Measurements from ENCODE around the gene TBX5. TPM values are rescaled to one million over a fixed set of nuclear protein-coding genes. Genes with fewer than 3 reads are reported as not detected.
"Not testable (repeated sequence)": the region's sequence is repeated elsewhere in the genome, so short reads cannot be mapped to it uniquely, and the experiment has no call there.

The TBX5 gene
- total and polyA plus RNA-seq, 5 donors: 97.3 to 275 (median 186) TPM

DNA sequence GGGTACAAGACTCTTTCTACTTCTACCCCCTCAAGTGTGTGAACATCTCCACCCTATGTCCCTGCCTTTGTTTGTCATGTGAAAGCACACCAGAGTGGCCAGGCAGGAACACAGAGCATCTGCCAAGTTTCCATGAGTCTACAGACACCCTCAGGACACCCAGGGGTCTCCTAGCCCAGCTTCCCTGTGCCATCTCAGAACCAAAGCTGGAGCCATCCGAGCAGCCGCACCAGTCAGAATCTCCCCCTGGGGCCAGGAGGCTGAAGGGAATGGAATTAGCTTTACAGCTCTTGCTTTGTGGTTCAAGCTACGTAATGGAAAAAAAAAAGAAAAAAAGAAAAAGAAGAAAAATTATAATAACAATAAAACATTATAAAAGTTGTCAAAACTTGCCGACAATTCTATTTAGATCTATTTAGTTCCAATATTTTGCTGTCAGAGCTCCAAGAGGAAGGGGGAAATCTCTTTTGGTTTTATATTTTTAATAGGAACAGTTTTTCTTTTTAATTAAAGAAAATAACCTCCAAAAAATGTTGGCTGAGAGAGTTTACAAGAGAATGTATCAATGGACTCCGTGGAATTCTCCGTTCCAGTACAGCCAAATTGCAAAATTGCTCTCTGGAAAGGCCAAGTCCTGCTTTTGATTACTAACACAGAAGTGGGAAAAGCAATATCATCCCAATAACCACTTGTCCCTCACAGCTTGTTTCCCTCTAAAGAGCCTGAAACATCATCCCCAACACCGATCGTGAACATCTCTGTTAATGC, 37.1 kb downstream of the TBX5 start:
- intact Hi-C loops (cut with DNase I): no loop called here
- no peaks in the 10 kb centered on the region for H3K4me1 ChIP-seq (ENCODE audit: control insufficient read depth, insufficient read depth, low read length)
- peak overlapping the region; percentile 72 for H3K27ac ChIP-seq (ENCODE audit: low read length)
- no peaks in the 10 kb centered on the region for H3K27me3 ChIP-seq (ENCODE audit: control insufficient read depth, insufficient read depth)
- no peaks in the 10 kb centered on the region for H3K9me3 ChIP-seq (ENCODE audit: control insufficient read depth, low read length)
- ATAC-seq: peak; percentile 72 to 79
- no peak overlapping the region for H3K4me3 ChIP-seq (ENCODE audit: low read length)
- DNase-seq: peak; percentile 61 to 77 (median 63)
- 39% methylated on average over 8 of the region's 8 CpGs for WGBS

DNA sequence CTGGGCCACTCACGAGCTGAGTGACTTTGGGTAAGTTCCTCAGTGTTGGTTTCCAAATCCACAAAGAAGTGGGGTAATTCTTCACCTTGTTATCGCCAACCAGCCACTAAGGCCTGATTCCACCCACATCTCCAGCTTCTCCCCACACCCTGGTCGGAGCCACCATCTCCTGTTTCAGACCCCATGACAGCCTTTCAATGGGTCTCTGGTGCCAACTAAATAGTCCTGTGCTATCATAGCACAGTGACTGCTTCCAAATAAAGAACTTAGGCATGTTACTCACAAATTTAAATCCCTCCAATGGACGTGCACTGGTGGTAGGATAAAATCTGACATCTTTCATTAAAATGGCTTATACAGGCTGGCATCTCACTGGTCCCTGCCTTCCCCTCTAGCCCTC, 44.0 kb downstream of the TBX5 start:
- intact Hi-C loops (cut with DNase I): no loop called here
- 40% methylated on average over 4 of the region's 4 CpGs for WGBS
- peak; percentile 19 to 62 for ATAC-seq
- DNase-seq: no peak
- H3K4me1 ChIP-seq (ENCODE audit: control insufficient read depth, insufficient read depth, low read length): peaks cover 8% of the 10 kb centered on the region
- H3K4me3 ChIP-seq (ENCODE audit: low read length): no peak overlapping the region
- H3K27me3 ChIP-seq (ENCODE audit: control insufficient read depth, insufficient read depth): no peaks in the 10 kb centered on the region
- H3K9me3 ChIP-seq (ENCODE audit: control insufficient read depth, low read length): no peaks in the 10 kb centered on the region
- peak overlapping the region; percentile 47 for H3K27ac ChIP-seq (ENCODE audit: low read length)

DNA sequence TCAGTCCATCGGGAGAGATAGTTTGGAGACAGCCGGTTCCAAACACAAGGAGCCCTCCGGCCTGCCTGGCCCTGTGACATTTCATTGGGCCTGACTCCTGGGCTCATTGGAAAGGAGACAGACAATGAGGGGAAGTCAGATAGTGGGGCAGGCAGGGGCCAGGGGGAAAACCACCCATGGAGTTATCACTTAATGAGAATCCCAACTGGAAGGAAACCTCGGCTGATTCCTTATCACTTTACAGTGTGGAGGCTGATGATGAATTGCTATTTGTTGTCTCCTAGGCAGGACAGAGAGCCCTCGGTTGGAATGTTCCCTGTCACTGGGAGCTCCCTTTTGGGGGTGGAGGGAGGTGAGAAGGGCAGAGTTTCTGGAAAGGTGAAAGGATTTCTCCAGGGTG, 44.4 kb downstream of the TBX5 start:
- H3K27me3 ChIP-seq (ENCODE audit: control insufficient read depth, insufficient read depth): no peaks in the 10 kb centered on the region
- intact Hi-C loops (cut with DNase I): no loop called here
- peaks cover 8% of the 10 kb centered on the region for H3K4me1 ChIP-seq (ENCODE audit: control insufficient read depth, insufficient read depth, low read length)
- peak; percentile 26 to 34 for ATAC-seq
- WGBS: 13% methylated on average over 5 of the region's 5 CpGs
- H3K4me3 ChIP-seq (ENCODE audit: low read length): no peak overlapping the region
- DNase-seq: no peak
- H3K9me3 ChIP-seq (ENCODE audit: control insufficient read depth, low read length): no peaks in the 10 kb centered on the region
- peak overlapping the region; percentile 43 for H3K27ac ChIP-seq (ENCODE audit: low read length)

DNA sequence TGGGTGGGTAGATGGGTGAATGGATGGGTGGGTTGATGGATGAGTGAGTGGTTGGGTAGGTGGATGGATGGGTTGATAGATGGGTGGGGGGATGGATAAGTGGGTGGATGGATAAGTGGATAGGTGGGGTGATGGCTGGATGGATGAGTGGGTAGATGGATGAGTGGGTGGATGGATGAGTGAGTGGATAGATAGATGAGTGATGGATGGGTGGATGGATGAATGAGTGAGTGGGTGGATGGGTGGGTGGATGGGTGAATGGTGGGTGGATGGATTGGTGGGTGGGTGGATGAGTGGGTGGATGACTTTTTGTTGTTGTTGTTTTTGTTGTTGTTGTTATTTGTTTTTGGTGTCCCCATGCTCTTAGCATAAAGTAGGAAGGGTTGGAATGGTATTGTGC, 45.5 kb downstream of the TBX5 start:
- no peak for ATAC-seq
- intact Hi-C loops (cut with DNase I): no loop called here
- no peak overlapping the region for H3K27ac ChIP-seq (ENCODE audit: low read length)

DNA sequence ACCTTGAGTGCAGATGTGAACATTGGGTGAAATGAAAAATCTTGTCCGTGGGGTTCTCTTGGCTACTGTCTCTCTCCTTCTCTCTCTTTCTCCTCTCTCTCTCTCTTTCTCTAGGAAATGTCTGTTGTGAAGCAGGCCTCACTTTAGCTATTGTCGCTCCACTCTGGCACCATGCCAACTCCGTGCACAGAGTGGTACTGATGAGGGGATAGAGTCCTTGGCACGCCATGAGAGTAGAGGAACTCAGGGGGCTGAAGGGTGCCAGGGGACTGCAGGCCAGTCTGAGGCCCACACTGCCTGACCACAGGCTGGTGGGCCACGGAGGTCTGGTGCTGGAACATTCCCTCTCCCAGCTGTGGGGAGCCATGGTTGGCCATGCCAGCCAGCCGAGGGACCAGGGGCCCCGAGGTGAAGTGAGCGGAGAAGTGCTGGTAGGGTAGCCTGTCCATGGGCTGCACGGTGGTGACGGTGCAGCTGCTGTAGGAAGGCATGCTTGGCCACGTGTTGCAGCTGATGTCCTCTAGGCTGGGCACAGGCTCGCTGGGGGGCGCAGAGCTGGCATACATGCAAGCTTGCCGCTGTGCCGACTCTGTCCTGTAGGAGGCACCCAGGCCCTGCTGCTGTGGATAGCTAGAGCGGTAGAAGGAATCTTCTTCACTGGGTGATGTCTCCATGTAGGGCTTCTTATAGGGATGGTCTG, 50.4 kb downstream of the TBX5 start:
- WGBS: 55% methylated on average over 16 of the region's 16 CpGs

More for the DNA sequence above, 45.5 kb downstream of the TBX5 start:
- no peaks in the 10 kb centered on the region for H3K9me3 ChIP-seq (ENCODE audit: control insufficient read depth, low read length)
- H3K27me3 ChIP-seq (ENCODE audit: control insufficient read depth, insufficient read depth): no peaks in the 10 kb centered on the region
- DNase-seq: no peak
- no peak overlapping the region for H3K4me3 ChIP-seq (ENCODE audit: low read length)
- H3K4me1 ChIP-seq (ENCODE audit: control insufficient read depth, insufficient read depth, low read length): peaks cover 8% of the 10 kb centered on the region

DNA sequence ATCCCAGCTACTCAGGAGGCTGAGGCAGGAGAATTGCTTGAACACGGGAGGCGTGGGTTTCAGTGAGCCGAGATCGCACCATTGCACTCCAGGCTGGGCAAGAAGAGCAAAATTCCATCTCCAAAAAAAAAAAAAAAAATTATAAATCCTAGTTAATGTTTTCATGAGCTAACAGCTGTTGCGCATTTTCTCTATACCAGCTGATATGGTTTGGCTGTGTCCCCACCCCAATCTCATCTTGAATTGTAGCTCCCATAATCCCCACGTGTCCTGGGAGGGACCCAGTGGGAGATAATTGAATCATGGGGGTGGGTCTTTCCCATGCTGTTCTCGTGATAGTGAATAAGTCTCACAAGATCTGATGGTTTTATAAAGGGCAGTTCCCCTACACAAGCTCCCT, 56.7 kb downstream of the TBX5 start:
- not testable (repeated sequence) for H3K27ac ChIP-seq (ENCODE audit: low read length); DNase-seq; H3K9me3 ChIP-seq (ENCODE audit: control insufficient read depth, low read length); H3K4me3 ChIP-seq (ENCODE audit: low read length); H3K27me3 ChIP-seq (ENCODE audit: control insufficient read depth, insufficient read depth); ATAC-seq; H3K4me1 ChIP-seq (ENCODE audit: control insufficient read depth, insufficient read depth, low read length)
- 53% methylated on average over 7 of the region's 7 CpGs for WGBS
- intact Hi-C loops (cut with DNase I): loop anchor here in 1 of 4 donors (10.0 kb wide), 1 partner anchor 104 kb away; no protein-coding TSS in a partner anchor

More for the DNA sequence above, 50.4 kb downstream of the TBX5 start:
- peak; percentile 52 to 56 for ATAC-seq
- Histone ChIP-seq H3K27ac (ENCODE audit: low read length) (no peak overlapping the region), H3K4me3 (ENCODE audit: low read length) (no peak overlapping the region), H3K9me3 (ENCODE audit: control insufficient read depth, low read length) (no peaks in the 10 kb centered on the region), H3K4me1 (ENCODE audit: control insufficient read depth, insufficient read depth, low read length) (no peaks in the 10 kb centered on the region), H3K27me3 (ENCODE audit: control insufficient read depth, insufficient read depth) (no peaks in the 10 kb centered on the region)
- DNase-seq: peak in 2 of 3 donors; percentile 69 to 72
- intact Hi-C loops (cut with DNase I): loop anchor here in 1 of 4 donors (10.0 kb wide), 1 partner anchor 191 kb away; no protein-coding TSS in a partner anchor

DNA sequence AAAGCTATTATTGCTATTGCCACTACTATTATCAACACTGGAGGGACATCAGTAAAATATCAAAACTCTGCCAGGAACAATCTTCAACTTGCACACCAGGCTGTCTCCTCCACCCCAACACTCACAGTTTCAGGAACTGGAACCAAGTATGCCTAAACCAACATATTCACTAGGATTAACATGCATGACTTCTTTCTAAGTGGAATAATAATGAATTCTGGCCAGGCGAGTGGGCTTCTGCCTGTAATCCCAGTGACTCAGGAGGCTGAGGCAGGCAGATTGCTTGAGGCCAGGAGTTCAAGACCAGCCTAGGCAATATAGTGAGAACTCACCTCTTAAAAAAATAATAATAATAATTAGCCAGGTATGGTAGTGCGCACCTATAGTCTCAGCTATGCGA, 58.1 kb downstream of the TBX5 start:
- H3K27ac ChIP-seq (ENCODE audit: low read length): no peak overlapping the region
- WGBS: 90% methylated on average over 3 of the region's 3 CpGs
- no peaks in the 10 kb centered on the region for H3K27me3 ChIP-seq (ENCODE audit: control insufficient read depth, insufficient read depth)
- DNase-seq: no peak
- H3K4me1 ChIP-seq (ENCODE audit: control insufficient read depth, insufficient read depth, low read length): no peaks in the 10 kb centered on the region
- H3K9me3 ChIP-seq (ENCODE audit: control insufficient read depth, low read length): no peaks in the 10 kb centered on the region
- intact Hi-C loops (cut with DNase I): loop anchor here in 1 of 4 donors (10.0 kb wide), 1 partner anchor 103 kb away; no protein-coding TSS in a partner anchor
- no peak overlapping the region for H3K4me3 ChIP-seq (ENCODE audit: low read length)
- ATAC-seq: no peak

DNA sequence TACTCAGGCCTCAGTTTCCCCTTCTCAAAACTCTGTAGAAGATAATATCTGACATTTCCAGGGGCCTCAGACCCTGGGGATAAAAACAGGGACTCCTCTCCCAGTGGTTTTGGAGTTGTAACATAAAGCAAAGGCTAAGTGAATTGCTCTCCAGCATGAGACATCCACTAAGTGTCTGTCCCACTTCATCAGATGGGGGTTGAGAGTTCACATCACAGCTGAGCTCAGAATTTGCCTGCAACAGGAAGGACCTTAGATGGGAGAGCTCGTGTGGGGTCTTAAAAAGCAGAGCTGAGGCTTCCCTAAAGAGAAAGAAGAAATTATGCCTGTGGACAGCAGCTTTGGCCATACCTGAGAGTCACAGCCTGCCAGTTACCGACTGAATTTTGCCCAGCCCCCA, 61.1 kb downstream of the TBX5 start:
- Histone ChIP-seq H3K4me3 (ENCODE audit: low read length) (no peak overlapping the region), H3K27ac (ENCODE audit: low read length) (no peak overlapping the region), H3K4me1 (ENCODE audit: control insufficient read depth, insufficient read depth, low read length) (no peaks in the 10 kb centered on the region), H3K27me3 (ENCODE audit: control insufficient read depth, insufficient read depth) (no peaks in the 10 kb centered on the region), H3K9me3 (ENCODE audit: control insufficient read depth, low read length) (no peaks in the 10 kb centered on the region)
- intact Hi-C loops (cut with DNase I): loop anchor here in 1 of 4 donors (10.0 kb wide), 1 partner anchor 100 kb away; no protein-coding TSS in a partner anchor
- WGBS: 43% methylated on average over 2 of the region's 2 CpGs
- DNase-seq (no peak), ATAC-seq (no peak)

DNA sequence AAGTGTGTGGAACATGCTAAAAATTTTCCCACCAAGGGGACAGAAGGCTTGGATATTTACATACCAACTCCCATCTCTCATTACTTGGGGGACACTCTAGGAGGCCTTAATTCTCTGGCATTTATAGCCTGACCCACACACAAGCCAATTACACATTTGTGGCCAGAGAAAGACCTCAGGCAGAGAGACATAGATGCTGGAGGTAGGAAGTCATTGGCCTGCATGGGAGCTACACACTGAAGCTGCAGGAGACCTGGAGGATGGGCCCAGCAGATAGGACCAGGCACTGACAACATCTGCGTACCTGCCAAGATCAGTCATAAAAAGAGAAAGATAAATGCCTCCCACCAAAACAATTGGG, 61.7 kb downstream of the TBX5 start:
- ATAC-seq: no peak
- Histone ChIP-seq H3K9me3 (ENCODE audit: control insufficient read depth, low read length) (no peaks in the 10 kb centered on the region), H3K4me3 (ENCODE audit: low read length) (no peak overlapping the region), H3K4me1 (ENCODE audit: control insufficient read depth, insufficient read depth, low read length) (no peaks in the 10 kb centered on the region), H3K27me3 (ENCODE audit: control insufficient read depth, insufficient read depth) (no peaks in the 10 kb centered on the region), H3K27ac (ENCODE audit: low read length) (no peak overlapping the region)
- intact Hi-C loops (cut with DNase I): loop anchor here in 1 of 4 donors (10.0 kb wide), 1 partner anchor 99 kb away; no protein-coding TSS in a partner anchor
- no peak for DNase-seq
- WGBS: 94% methylated on average over 1 of the region's 1 CpG

DNA sequence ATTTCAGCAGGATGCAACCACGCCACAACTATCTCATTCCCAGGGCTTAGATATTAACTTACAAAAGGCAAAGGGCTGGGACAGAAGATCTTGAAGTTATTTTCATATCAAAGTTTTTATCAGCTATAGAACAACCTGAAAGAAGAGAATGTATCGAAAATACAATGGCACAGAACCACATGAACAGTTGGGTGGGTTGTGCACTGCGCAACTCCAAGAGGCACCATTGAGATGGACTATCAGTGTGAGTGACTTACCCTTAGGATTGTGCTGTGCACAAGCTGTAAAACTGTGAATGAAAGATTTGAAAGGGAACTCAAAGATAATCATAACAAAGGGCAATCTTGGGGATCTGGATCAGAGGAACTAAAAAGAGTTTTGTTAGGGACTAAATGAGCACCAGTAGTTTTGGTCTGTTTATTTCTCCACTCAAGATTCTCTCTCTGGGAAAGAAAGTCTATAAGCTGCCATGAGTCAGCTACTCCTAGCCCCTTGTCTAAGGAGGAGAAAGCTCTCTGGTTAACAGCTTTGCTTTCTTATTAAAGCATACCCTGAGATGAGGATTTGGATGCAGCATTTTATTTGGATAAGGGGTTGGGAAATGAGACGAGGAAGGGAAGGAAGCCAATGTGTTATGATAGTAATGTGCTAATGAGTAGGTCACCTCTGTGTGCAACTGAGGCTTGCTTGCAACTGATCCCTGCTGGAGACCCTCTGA, 62.2 kb downstream of the TBX5 start:
- WGBS: 68% methylated on average over 4 of the region's 4 CpGs
- Histone ChIP-seq H3K4me3 (ENCODE audit: low read length) (no peak overlapping the region), H3K4me1 (ENCODE audit: control insufficient read depth, insufficient read depth, low read length) (no peaks in the 10 kb centered on the region), H3K27ac (ENCODE audit: low read length) (no peak overlapping the region), H3K9me3 (ENCODE audit: control insufficient read depth, low read length) (no peaks in the 10 kb centered on the region), H3K27me3 (ENCODE audit: control insufficient read depth, insufficient read depth) (no peaks in the 10 kb centered on the region)
- ATAC-seq (no peak), DNase-seq (no peak)
- intact Hi-C loops (cut with DNase I): loop anchor here in 1 of 4 donors (10.0 kb wide), 1 partner anchor 99 kb away; no protein-coding TSS in a partner anchor

Measured in right cardiac atrium (tissue), 5 donors.